ENCODE measurements around the gene ERLEC1.
"Not testable (repeated sequence)": the region's sequence is repeated elsewhere in the genome, so short reads cannot be mapped to it uniquely, and the experiment has no call there.

Gene ERLEC1

DNA sequence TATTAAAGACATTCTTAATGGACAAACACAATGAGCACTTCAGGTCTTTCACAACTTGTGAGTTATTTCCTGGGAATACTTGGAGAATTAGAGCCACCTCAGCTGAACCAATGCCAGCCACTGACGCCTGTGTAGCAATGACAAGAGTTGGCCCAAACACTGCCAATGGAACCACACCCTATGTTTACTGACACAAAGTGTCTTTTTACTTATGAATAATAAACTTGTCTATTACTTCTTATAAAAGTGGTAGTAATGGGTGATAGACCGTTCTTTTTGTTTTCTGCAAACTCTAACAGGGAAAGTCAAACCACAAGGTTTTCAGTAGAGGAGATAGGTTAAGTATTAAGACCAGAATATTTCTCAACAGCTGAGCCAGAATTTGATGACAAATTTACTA is 31.7 kb upstream of the ERLEC1 start:
- Histone ChIP-seq H3K4me2 (ENCODE audit: low read depth, low read length, poor library complexity, severe bottlenecking) (no peak overlapping the region), H3K4me3 (ENCODE audit: low read length, poor library complexity, severe bottlenecking) (no peak overlapping the region), H3K79me2 (ENCODE audit: insufficient read depth, low read length) (no peaks in the 10 kb centered on the region), H3K9me2 (replicated peaks; ENCODE audit: low read depth, low read length) (no peaks in the 10 kb centered on the region), H2AFZ (ENCODE audit: low read length) (no peak overlapping the region), H4K20me1 (ENCODE audit: insufficient read depth, low read length, poor library complexity, severe bottlenecking) (no peaks in the 10 kb centered on the region), H3K9me3 (ENCODE audit: insufficient read depth, low read depth, low read length) (no peaks in the 10 kb centered on the region), H3F3A (ENCODE audit: low read depth) (no peaks in the 10 kb centered on the region), H3K36me3 (ENCODE audit: insufficient read depth, low read length) (peaks cover 19% of the 10 kb centered on the region; the same call in 1 of the 2 replicates), H3K27me3 (ENCODE audit: insufficient read depth, low read length, poor library complexity, severe bottlenecking) (no peaks in the 10 kb centered on the region), H3K9ac (ENCODE audit: low read depth, low read length, poor library complexity, severe bottlenecking) (no peak overlapping the region), H3K4me1 (ENCODE audit: insufficient read depth, low read length, poor library complexity, severe bottlenecking) (no peaks in the 10 kb centered on the region)
- TF ChIP-seq, protein P1, sequence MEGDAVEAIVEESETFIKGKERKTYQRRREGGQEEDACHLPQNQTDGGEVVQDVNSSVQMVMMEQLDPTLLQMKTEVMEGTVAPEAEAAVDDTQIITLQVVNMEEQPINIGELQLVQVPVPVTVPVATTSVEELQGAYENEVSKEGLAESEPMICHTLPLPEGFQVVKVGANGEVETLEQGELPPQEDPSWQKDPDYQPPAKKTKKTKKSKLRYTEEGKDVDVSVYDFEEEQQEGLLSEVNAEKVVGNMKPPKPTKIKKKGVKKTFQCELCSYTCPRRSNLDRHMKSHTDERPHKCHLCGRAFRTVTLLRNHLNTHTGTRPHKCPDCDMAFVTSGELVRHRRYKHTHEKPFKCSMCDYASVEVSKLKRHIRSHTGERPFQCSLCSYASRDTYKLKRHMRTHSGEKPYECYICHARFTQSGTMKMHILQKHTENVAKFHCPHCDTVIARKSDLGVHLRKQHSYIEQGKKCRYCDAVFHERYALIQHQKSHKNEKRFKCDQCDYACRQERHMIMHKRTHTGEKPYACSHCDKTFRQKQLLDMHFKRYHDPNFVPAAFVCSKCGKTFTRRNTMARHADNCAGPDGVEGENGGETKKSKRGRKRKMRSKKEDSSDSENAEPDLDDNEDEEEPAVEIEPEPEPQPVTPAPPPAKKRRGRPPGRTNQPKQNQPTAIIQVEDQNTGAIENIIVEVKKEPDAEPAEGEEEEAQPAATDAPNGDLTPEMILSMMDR (conservative IDR thresholded peaks at IDR 0.05; ENCODE audit: low read length) = no peak
- no peak for TF ChIP-seq EZH2phosphoT487 (IDR thresholded peaks at IDR 0.05; ENCODE audit: borderline replicate concordance)

- Histone ChIP-seq H3K9me2 (replicated peaks; ENCODE audit: low read depth, low read length) (no peaks in the 10 kb centered on the region), H3K27me3 (ENCODE audit: insufficient read depth, low read length, poor library complexity, severe bottlenecking) (no peaks in the 10 kb centered on the region), H3K9ac (ENCODE audit: low read depth, low read length, poor library complexity, severe bottlenecking) (no peak overlapping the region), H3K4me3 (ENCODE audit: low read length, poor library complexity, severe bottlenecking) (no peak overlapping the region), H3F3A (ENCODE audit: low read depth) (no peaks in the 10 kb centered on the region), H3K4me1 (ENCODE audit: insufficient read depth, low read length, poor library complexity, severe bottlenecking) (no peaks in the 10 kb centered on the region), H2AFZ (ENCODE audit: low read length) (no peak overlapping the region), H3K9me3 (ENCODE audit: insufficient read depth, low read depth, low read length) (no peaks in the 10 kb centered on the region), H3K36me3 (ENCODE audit: insufficient read depth, low read length) (peaks cover 13% of the 10 kb centered on the region; the same call in 1 of the 2 replicates), H4K20me1 (ENCODE audit: insufficient read depth, low read length, poor library complexity, severe bottlenecking) (no peaks in the 10 kb centered on the region), H3K79me2 (ENCODE audit: insufficient read depth, low read length) (no peaks in the 10 kb centered on the region), H3K4me2 (ENCODE audit: low read depth, low read length, poor library complexity, severe bottlenecking) (no peak overlapping the region)
- TF ChIP-seq EZH2phosphoT487 (IDR thresholded peaks at IDR 0.05; ENCODE audit: borderline replicate concordance) = no peak
- TF ChIP-seq, protein P1 (conservative IDR thresholded peaks at IDR 0.05; ENCODE audit: low read length) = no peak
These were observed 30.2 kb upstream of the ERLEC1 start for GRCh38 chr2:53756644-53757043.

DNA sequence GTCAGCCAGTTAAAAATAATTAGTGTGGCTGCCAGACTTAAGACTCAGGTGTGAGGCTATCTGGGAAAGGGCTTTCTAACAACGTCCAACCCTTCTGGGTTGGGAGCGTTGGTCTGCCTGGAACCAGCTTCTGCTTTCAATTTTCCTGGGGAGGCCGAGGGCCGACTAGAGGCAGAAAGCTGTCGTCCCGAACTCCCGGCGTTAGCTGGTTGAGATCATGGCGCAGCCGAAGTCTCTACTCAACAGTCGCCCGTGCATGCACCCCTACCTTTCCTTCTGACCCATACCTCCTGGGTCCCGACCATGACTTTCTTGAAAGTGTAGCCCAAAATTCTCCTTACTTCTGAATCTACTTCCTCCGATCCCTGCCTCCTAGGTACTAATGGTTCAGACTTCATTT is 29.6 kb upstream of the ERLEC1 start:
- H3K4me1 ChIP-seq (ENCODE audit: insufficient read depth, low read length, poor library complexity, severe bottlenecking); H4K20me1 ChIP-seq (ENCODE audit: insufficient read depth, low read length, poor library complexity, severe bottlenecking); H3K4me2 ChIP-seq (ENCODE audit: low read depth, low read length, poor library complexity, severe bottlenecking); H3F3A ChIP-seq (ENCODE audit: low read depth); H3K9me2 ChIP-seq (replicated peaks; ENCODE audit: low read depth, low read length); H3K9ac ChIP-seq (ENCODE audit: low read depth, low read length, poor library complexity, severe bottlenecking); H3K9me3 ChIP-seq (ENCODE audit: insufficient read depth, low read depth, low read length); H2AFZ ChIP-seq (ENCODE audit: low read length); H3K27me3 ChIP-seq (ENCODE audit: insufficient read depth, low read length, poor library complexity, severe bottlenecking); H3K79me2 ChIP-seq (ENCODE audit: insufficient read depth, low read length); H3K4me3 ChIP-seq (ENCODE audit: low read length, poor library complexity, severe bottlenecking): not testable (repeated sequence)
- peaks cover 17% of the 10 kb centered on the region; the same call in 1 of the 2 replicates for H3K36me3 ChIP-seq (ENCODE audit: insufficient read depth, low read length)

DNA sequence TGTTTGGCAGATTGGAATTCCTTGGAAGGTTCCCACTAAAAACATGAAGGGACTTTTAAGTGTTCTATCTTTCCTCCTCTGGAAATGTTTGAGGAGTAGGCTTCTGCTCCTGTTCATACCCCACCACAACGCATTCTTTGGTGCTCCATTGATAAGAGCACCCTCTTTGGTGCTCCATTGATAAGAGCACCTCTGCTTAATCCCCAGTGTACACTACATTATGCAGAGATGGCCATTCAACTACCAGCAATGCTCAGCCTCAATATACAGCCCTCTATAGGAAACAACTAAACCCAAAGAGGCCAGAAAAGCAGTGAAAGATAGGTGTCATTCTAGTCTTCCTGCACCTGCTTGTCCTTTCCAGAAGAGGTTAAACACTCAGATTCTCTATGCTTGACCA is 21.1 kb upstream of the ERLEC1 start:
- Histone ChIP-seq H3K9me2 (replicated peaks; ENCODE audit: low read depth, low read length) (no peaks in the 10 kb centered on the region), H3K9ac (ENCODE audit: low read depth, low read length, poor library complexity, severe bottlenecking) (no peak overlapping the region), H3K27me3 (ENCODE audit: insufficient read depth, low read length, poor library complexity, severe bottlenecking) (no peaks in the 10 kb centered on the region), H3K36me3 (ENCODE audit: insufficient read depth, low read length) (peaks cover 19% of the 10 kb centered on the region; the same call in 1 of the 2 replicates), H4K20me1 (ENCODE audit: insufficient read depth, low read length, poor library complexity, severe bottlenecking) (peaks cover 8% of the 10 kb centered on the region), H2AFZ (ENCODE audit: low read length) (no peak overlapping the region), H3K4me1 (ENCODE audit: insufficient read depth, low read length, poor library complexity, severe bottlenecking) (peaks cover 28% of the 10 kb centered on the region), H3K4me3 (ENCODE audit: low read length, poor library complexity, severe bottlenecking) (no peak overlapping the region), H3K79me2 (ENCODE audit: insufficient read depth, low read length) (peaks cover 42% of the 10 kb centered on the region), H3F3A (ENCODE audit: low read depth) (no peaks in the 10 kb centered on the region; the same call in 1 of the 2 replicates), H3K4me2 (ENCODE audit: low read depth, low read length, poor library complexity, severe bottlenecking) (no peak overlapping the region), H3K9me3 (ENCODE audit: insufficient read depth, low read depth, low read length) (no peaks in the 10 kb centered on the region)
- TF ChIP-seq EZH2phosphoT487 (IDR thresholded peaks at IDR 0.05; ENCODE audit: borderline replicate concordance) = no peak
- TF ChIP-seq, protein P1 (conservative IDR thresholded peaks at IDR 0.05; ENCODE audit: low read length) = no peak

Measured in Loucy (cell line).